Liver (tissue), 9 donors: Measurements from ENCODE around the gene LAMA5. TPM values are rescaled to one million over a fixed set of nuclear protein-coding genes. Genes with fewer than 3 reads are reported as not detected.

Experiments used
- DNase-seq: peaks from one replicate; pipeline ENCODE4 v3.0.0-alpha.2; 2017; ENCODE audit warnings: low spot score
- H3K27ac ChIP-seq, 2 donors: one replicate each; pipeline ENCODE4 v1.7.0; 2013; ENCODE audit warnings: inconsistent platforms in 2 of 2, low read length in 2 of 2, control low read depth in 1 of 2, low read depth in 1 of 2, mild to moderate bottlenecking in 1 of 2
- H3K27me3 ChIP-seq, 4 donors: one replicate each; pipeline versions ENCODE4 v1.6.1 to v1.7.0; 2013; ENCODE audit warnings: low read length in 3 of 4, inconsistent platforms in 1 of 4, mild to moderate bottlenecking in 1 of 4, moderate library complexity in 1 of 4; ENCODE audit not compliant: control insufficient read depth in 4 of 4, insufficient read depth in 4 of 4
- H3K36me3 ChIP-seq, 4 donors: one replicate each; pipeline versions ENCODE4 v1.6.1 to v1.7.0; 2013; ENCODE audit warnings: low read length in 3 of 4, mild to moderate bottlenecking in 3 of 4, low read depth in 1 of 4, moderate library complexity in 1 of 4; ENCODE audit not compliant: control insufficient read depth in 4 of 4, insufficient read depth in 3 of 4
- H3K4me1 ChIP-seq, 4 donors: one replicate each; pipeline versions ENCODE4 v1.6.1 to v1.7.0; 2013; ENCODE audit warnings: low read length in 3 of 4, mild to moderate bottlenecking in 3 of 4, moderate library complexity in 1 of 4; ENCODE audit not compliant: control insufficient read depth in 4 of 4, insufficient read depth in 4 of 4
- H3K4me3 ChIP-seq, 3 donors: one replicate each; pipeline versions ENCODE4 v1.6.1 to v1.7.0; 2013; ENCODE audit warnings: low read length in 3 of 3, control low read depth in 1 of 3, low read depth in 1 of 3, mild to moderate bottlenecking in 1 of 3
- H3K9ac ChIP-seq, 2 donors: one replicate each; pipeline ENCODE4 v1.7.0; 2013; ENCODE audit warnings: low read length in 2 of 2, mild to moderate bottlenecking in 2 of 2, moderate library complexity in 2 of 2, control low read depth in 1 of 2, low read depth in 1 of 2
- H3K9me3 ChIP-seq, 4 donors: one replicate each; pipeline versions ENCODE4 v1.6.1 to v1.7.0; 2013; ENCODE audit warnings: low read length in 3 of 4; ENCODE audit not compliant: control insufficient read depth in 4 of 4
- CTCF ChIP-seq: fragments of 150-350 bp; IDR thresholded peaks from 2 replicates; pipeline ENCODE4 v1.5.1; 2017; ENCODE audit warnings: improper control_type of control experiment, low read depth, low read length; ENCODE audit not compliant: missing input control
- FOXA1 ChIP-seq: IDR thresholded peaks from 2 replicates; pipeline ENCODE4 v1.6.1; 2016; ENCODE audit warnings: antibody characterized with exemption
- FOXA2 ChIP-seq: IDR thresholded peaks from 2 replicates; pipeline ENCODE4 v1.6.1; 2016; ENCODE audit warnings: antibody characterized with exemption
- GABPA ChIP-seq, 2 donors: IDR thresholded peaks in 1 of 2; conservative IDR thresholded peaks in 1 of 2; 2 replicates each; pipeline ENCODE4 v1.6.1; 2016; ENCODE audit warnings: antibody characterized with exemption in 2 of 2, mild to moderate bottlenecking in 1 of 2, moderate library complexity in 1 of 2
- HNF4A ChIP-seq, 2 donors: conservative IDR thresholded peaks; 2 replicates each; pipeline ENCODE4 v1.6.1; 2016; ENCODE audit warnings: antibody characterized with exemption in 2 of 2, mild to moderate bottlenecking in 2 of 2
- HNF4G ChIP-seq: IDR thresholded peaks from 2 replicates; pipeline ENCODE4 v1.6.1; 2016; ENCODE audit warnings: antibody characterized with exemption
- JUND ChIP-seq, 2 donors: IDR thresholded peaks; 2 replicates each; pipeline ENCODE4 v1.6.1; 2016; ENCODE audit warnings: antibody characterized with exemption in 2 of 2
- NR2F2 ChIP-seq: IDR thresholded peaks from 2 replicates; pipeline ENCODE4 v1.6.1; 2016; ENCODE audit warnings: antibody characterized with exemption
- RAD21 ChIP-seq, 2 donors: IDR thresholded peaks; 2 replicates each; pipeline ENCODE4 v1.6.1; 2016; ENCODE audit warnings: antibody characterized with exemption in 2 of 2, mild to moderate bottlenecking in 2 of 2
- RXRA ChIP-seq, 2 donors: IDR thresholded peaks; 2 replicates each; pipeline ENCODE4 v1.6.1; 2017 to 2018; ENCODE audit warnings: antibody characterized with exemption in 2 of 2, mild to moderate bottlenecking in 1 of 2
- SP1 ChIP-seq: IDR thresholded peaks from 2 replicates; pipeline ENCODE4 v1.6.1; 2018; ENCODE audit warnings: antibody characterized with exemption, mild to moderate bottlenecking
- TAF1 ChIP-seq: conservative IDR thresholded peaks from 2 replicates; pipeline ENCODE4 v1.6.1; 2016; ENCODE audit warnings: antibody characterized with exemption, mild to moderate bottlenecking
- WGBS: extraction: QIAGEN DNeasy Blood & Tissue Kit; methylation state at CpG from one replicate; pipeline ENCODE4 v1.1.7; 2013; 5-methylcytosine and 5-hydroxymethylcytosine counted together
- polyA plus RNA-seq, 2 donors: library from polyadenylated mRNA; stranded (reverse) in 1 of 2; unstranded in 1 of 2; fragments of 200-250 nt in 1 of 2; fragments of >200 nt in 1 of 2; fragmentation: Nextera tagmentation in 1 of 2; extraction: Ambion mirVana in 1 of 2; gene quantifications; one replicate each; pipeline versions ENCODE4 v1.2.1 to v1.2.3, GENCODE V29; 2013 to 2015
- total RNA-seq, 2 donors: library from RNA; depleted of rRNA; stranded (reverse); fragments of >200 nt; gene quantifications; one replicate each; pipeline ENCODE4 v1.2.3, GENCODE V29; 2014
- TF ChIP-seq, protein P1 (sequence below): IDR thresholded peaks from 2 replicates; pipeline ENCODE4 v1.6.1; 2016; ENCODE audit warnings: antibody characterized with exemption
- TF ChIP-seq, protein P2 (sequence below): IDR thresholded peaks from 2 replicates; pipeline ENCODE4 v1.6.1; 2016; ENCODE audit warnings: antibody characterized with exemption
- donor health status: healthy.
- donor health status: healthy.
- donor health status: healthy.
- donor health status: healthy.
- donor health status: healthy.

The LAMA5 gene
- total and polyA plus RNA-seq, 4 donors: 3.6 to 40.2 (median 13.7) TPM

GRCh38 chr20:62403331-62403730 is 36.2 kb upstream of the LAMA5 start (continued):
- TF ChIP-seq HNF4A (conservative IDR thresholded peaks at IDR 0.05) (no peak), RAD21 (IDR thresholded peaks at IDR 0.05) (no peak), TAF1 (no peak), SP1 (no peak)

GRCh38 chr20:62402456-62403150 is 35.5 kb upstream of the LAMA5 start:
- Histone ChIP-seq H3K27ac (no peak overlapping the region), H3K9ac (no peak overlapping the region), H3K4me1 (peaks cover 12 to 21% (median 16%) of the 10 kb centered on the region in 4 donors), H3K9me3 (no peaks in the 10 kb centered on the region), H3K4me3 (no peak overlapping the region), H3K36me3 (no peaks in the 10 kb centered on the region), H3K27me3 (no peaks in the 10 kb centered on the region)
- no peak for TF ChIP-seq GABPA (IDR thresholded peaks at IDR 0.05 in 1 of 2, conservative IDR thresholded peaks at IDR 0.05 in 1 of 2)
- TF ChIP-seq FOXA1: no peak
- TF ChIP-seq, protein P1, sequence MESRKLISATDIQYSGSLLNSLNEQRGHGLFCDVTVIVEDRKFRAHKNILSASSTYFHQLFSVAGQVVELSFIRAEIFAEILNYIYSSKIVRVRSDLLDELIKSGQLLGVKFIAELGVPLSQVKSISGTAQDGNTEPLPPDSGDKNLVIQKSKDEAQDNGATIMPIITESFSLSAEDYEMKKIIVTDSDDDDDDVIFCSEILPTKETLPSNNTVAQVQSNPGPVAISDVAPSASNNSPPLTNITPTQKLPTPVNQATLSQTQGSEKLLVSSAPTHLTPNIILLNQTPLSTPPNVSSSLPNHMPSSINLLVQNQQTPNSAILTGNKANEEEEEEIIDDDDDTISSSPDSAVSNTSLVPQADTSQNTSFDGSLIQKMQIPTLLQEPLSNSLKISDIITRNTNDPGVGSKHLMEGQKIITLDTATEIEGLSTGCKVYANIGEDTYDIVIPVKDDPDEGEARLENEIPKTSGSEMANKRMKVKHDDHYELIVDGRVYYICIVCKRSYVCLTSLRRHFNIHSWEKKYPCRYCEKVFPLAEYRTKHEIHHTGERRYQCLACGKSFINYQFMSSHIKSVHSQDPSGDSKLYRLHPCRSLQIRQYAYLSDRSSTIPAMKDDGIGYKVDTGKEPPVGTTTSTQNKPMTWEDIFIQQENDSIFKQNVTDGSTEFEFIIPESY: no peak
- no peak for TF ChIP-seq JUND (IDR thresholded peaks at IDR 0.05)
- no peak for TF ChIP-seq FOXA2
- TF ChIP-seq NR2F2: no peak
- TF ChIP-seq, protein P2, sequence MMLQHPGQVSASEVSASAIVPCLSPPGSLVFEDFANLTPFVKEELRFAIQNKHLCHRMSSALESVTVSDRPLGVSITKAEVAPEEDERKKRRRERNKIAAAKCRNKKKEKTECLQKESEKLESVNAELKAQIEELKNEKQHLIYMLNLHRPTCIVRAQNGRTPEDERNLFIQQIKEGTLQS: no peak
- TF ChIP-seq TAF1: no peak
- no peak for TF ChIP-seq RXRA (IDR thresholded peaks at IDR 0.05)
- no peak for TF ChIP-seq HNF4A (conservative IDR thresholded peaks at IDR 0.05)
- TF ChIP-seq HNF4G: no peak
- DNase-seq: no peak
- WGBS: 96% methylated on average over 23 of the region's 23 CpGs

- no peaks in the 10 kb centered on the region for H3K27me3 ChIP-seq
- no peak overlapping the region for H3K9ac ChIP-seq
- WGBS: 89% methylated on average over 21 of the region's 21 CpGs
- TF ChIP-seq HNF4G: no peak
- TF ChIP-seq CTCF: no peak
- TF ChIP-seq, protein P2: no peak
- no peak for TF ChIP-seq TAF1
- no peak for TF ChIP-seq GABPA (IDR thresholded peaks at IDR 0.05 in 1 of 2, conservative IDR thresholded peaks at IDR 0.05 in 1 of 2)
- no peak for TF ChIP-seq JUND (IDR thresholded peaks at IDR 0.05)
- no peak for TF ChIP-seq RXRA (IDR thresholded peaks at IDR 0.05)
- no peak for DNase-seq
- peaks cover 7 to 13% (median 11%) of the 10 kb centered on the region in 4 donors for H3K4me1 ChIP-seq
- H3K4me3 ChIP-seq: no peak overlapping the region
- H3K36me3 ChIP-seq: no peaks in the 10 kb centered on the region
- no peaks in the 10 kb centered on the region for H3K9me3 ChIP-seq
- no peak overlapping the region for H3K27ac ChIP-seq
Measured at GRCh38 chr20:62401331-62401779, 34.2 kb upstream of the LAMA5 start.
